ENCODE data around the gene ADAMTS14.

Gene ADAMTS14

DNA sequence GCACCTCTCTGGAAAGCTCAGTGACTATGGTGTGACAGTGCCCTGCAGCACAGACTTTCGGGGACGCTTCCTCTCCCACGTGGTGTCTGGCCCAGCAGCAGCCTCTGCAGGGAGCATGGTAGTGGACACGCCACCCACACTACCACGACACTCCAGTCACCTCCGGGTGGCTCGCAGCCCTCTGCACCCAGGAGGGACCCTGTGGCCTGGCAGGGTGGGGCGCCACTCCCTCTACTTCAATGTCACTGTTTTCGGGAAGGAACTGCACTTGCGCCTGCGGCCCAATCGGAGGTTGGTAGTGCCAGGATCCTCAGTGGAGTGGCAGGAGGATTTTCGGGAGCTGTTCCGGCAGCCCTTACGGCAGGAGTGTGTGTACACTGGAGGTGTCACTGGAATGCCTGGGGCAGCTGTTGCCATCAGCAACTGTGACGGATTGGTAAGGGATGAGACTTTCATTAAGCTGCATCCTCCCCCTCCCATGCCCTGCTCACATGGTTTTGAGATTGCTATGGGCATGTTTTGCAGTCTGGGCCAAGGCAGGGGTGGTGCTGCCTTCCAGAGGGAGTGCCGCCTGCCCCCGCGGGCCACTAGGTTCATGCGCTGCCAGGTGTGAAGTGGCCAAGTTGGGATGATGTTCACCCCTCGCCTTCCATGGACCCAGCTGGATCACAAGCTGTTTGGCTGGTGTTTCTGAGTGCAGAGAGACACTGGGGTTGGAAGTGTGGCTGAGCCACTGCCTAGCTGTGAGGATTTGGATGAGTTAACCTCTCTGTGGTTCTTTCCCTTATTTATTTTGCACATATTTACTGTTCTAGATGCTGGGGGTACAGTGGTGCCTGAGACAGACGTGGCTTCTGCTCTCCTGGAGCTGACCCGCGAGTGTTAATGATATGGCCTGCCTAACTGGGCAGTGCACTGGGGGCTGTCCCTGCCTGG lies 2.5 kb downstream of the ADAMTS14 start:
- DNase-seq (ENCODE audit: low read depth in 2 of 2), result no peak

DNA sequence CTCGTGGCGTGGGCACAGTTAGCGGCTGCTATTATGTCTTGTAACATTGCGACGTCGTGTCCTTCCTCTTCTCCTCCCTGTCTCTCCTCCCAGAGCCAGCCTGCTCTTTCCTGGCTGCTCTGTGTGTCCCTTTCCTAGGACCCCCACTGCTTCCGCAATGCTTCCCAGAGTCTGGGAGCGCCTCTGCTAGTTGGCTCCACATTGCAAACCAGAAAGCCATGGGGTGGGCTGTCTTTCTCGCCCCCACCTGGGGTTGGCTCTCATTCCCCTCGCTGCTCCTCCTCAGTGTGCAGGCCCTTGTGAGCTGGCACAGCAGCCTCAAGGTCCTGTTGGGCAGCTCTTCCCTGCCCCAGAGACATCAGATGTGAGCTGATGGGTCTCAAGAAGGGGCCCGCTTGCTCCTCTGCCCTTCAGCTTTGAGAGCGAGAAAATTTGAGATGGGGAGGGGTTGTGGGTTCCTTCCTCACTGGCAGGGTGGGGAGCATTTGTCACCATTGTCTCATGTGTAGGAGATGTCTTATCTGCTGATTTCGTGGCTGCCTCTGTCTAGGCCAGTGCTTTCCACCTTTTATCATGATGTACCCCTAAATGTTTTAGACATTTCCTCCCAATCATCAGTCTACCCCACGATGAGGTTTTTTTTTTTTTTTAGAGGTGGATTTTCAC lies 3.3 kb downstream of the ADAMTS14 start:
- DNase-seq (ENCODE audit: low read depth in 2 of 2), result no peak

- DNase-seq (ENCODE audit: low read depth in 2 of 2), result no peak
These were observed 4.2 kb downstream of the ADAMTS14 start for GRCh38 chr10:70676511-70676910.

DNA sequence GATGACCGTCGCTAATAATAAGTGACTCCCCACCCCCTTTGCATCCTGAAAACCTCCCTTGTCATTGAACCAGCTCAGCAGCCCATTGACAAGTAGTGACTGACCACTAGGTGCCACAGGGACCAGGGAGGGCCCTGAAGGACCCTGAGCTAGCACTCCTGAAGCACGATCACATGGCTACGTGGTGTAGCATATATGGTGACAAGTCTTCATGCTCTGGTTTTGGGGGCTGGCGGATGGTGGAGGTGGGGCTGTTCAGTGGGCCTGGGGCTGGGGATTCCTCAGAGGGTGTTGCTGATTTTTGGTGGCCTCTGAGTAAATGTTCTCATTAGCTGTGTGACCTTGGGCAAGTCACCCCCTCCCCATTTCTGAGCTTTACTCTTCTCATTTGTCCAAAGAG lies 4.7 kb downstream of the ADAMTS14 start:
- no peak for DNase-seq (ENCODE audit: low read depth in 2 of 2)

DNA sequence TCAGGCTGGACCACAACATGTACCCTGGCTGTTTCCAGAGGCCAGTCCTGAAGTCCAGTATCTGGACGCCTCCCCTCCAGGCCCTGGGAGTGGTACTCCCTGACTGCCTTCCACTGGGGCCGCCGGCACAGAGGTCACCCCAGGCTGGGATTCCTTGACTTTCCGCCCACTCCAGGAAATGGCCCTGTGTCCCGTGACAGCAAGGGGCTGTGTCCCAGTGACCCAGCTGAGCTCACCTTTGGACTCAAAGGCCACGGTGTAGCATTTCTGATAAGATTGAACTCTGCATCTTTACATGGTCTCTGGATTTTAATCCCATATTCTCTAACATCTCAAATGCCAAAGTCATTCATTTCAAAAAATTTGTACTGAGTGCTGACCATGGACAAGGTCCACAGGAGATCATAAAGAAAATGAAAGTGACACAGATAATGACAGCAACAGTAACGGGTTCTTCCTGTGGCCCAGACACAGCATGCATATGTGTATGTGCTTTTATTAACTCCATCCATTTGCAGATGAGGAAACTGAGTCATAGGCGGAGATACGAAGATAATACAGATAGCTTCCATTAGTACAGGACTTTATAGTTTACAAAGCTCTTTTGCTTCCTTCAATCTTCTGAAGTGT lies 5.4 kb downstream of the ADAMTS14 start:
- no peak for DNase-seq (ENCODE audit: low read depth in 2 of 2)

- DNase-seq (ENCODE audit: low read depth in 2 of 2), result no peak
These were observed 5.9 kb downstream of the ADAMTS14 start for GRCh38 chr10:70678250-70678635.

GRCh38 chr10:70678757-70679489 lies 6.6 kb downstream of the ADAMTS14 start:
- no peak for DNase-seq (ENCODE audit: low read depth in 2 of 2)

GRCh38 chr10:70679498-70679897 lies 7.2 kb downstream of the ADAMTS14 start:
- DNase-seq (ENCODE audit: low read depth in 2 of 2), result no peak

GRCh38 chr10:70680899-70681730 lies 8.8 kb downstream of the ADAMTS14 start:
- DNase-seq (ENCODE audit: low read depth in 2 of 2), result no peak

DNA sequence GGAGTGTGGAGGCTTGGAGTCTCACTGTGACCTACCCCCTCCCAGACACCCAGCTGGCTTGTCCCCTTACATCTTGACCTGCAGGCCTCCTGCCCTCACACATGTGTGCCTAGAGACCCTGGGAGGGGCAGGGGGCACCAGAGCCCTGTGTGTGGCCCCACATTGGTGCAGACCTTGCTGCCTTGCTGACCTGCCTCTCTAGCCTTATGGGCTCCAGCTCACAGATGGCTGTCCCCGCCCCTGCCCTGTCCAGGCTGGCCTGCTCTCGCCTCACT lies 9.4 kb downstream of the ADAMTS14 start:
- DNase-seq (ENCODE audit: low read depth in 2 of 2), result no peak

GRCh38 chr10:70682920-70683600 lies 10.8 kb downstream of the ADAMTS14 start:
- no peak for DNase-seq (ENCODE audit: low read depth in 2 of 2)

DNA sequence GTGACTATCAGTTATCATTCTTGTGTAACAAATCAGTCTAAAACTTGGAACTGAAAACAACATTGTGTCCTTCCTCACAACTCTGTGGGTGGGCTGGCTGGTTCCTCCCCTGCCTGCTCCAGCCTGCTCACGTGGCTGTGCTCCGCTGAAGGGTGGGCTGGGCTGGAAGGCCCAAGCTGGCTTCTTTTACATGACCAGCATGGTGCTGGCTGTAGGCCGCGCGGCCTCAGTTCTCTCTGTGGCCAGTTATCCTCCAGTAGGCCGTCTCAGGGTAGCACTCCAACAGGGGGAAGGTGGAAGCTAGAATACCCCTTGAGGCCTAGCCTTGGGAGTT lies 11.3 kb downstream of the ADAMTS14 start:
- no peak for DNase-seq (ENCODE audit: low read depth in 2 of 2)

GRCh38 chr10:70683940-70684339 lies 11.6 kb downstream of the ADAMTS14 start:
- no peak for DNase-seq (ENCODE audit: low read depth in 2 of 2)

GRCh38 chr10:70684374-70684773 lies 12.1 kb downstream of the ADAMTS14 start:
- no peak for DNase-seq (ENCODE audit: low read depth in 2 of 2)

DNA sequence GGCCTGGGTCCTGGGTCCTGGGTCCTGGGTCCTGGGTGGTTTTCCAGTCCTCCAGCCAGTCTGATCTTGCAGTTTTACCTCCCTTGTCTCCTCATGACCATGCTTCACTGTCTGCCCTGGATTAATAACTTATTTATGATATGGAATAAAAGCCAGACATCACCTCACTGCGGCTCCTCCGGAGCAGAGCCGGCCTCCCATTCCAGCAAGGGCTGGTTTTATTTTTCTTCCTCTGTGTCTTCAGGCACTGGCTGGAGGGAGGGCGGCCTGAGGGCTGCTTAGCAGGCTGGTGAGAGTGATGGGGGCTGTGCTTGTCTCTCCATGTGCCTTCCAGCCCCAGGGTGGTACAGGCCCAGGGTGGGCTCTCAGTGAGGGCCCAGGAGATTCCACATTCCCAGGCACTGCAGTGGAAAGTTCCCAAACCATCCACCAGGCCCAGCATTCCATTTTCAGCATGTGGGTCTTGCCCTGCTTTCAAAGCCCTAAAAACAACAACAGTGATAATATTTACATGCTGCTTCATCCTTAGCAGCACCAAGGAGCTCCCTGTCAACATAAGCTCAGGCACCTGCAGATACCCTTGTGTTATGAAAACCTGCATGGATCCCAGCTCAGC lies 12.6 kb downstream of the ADAMTS14 start:
- DNase-seq (ENCODE audit: low read depth in 2 of 2), result no peak

DNA sequence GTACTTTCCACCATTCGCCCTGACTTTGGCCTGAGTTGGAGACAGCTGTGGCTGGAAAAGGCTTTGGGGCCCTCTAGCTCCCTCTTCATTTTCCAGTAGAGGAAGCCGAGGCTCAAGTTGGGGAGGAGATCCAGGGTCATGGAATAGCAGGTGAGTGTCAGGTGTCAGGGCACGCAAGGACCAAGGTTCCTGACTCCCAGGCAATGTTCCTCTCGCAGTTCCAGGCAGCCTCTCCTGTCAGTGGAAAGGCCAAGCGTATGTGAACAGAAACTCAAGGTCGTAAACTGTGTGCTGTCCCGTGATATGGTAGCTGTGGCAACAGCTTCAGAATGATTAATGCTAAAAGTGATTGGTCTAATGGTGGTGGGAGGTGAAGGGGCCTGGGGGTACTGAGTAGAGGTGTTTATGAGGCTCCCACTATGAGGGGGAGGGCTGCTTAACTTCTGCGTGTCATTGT lies 13.2 kb downstream of the ADAMTS14 start:
- DNase-seq (ENCODE audit: low read depth in 2 of 2), result no peak

DNA sequence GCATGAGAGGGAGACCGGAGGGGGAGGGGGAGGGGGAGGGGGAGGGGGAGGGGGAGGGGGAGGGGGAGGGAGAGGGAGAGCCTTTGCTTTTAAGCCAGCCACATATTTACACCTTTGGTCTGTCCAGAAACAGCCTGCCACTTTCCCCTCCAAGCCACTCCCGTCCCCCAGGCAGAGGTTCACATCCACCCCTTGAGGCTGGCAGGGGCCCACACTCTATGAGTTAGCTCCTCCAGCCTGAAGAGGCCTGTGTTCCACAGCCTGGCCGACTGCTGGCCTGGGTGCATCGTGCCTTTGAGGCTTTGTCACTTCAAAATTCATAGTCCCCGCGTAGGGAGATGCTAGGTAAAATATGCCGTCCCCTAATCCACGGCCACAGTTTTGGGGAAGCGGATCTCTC lies 16.5 kb downstream of the ADAMTS14 start:
- DNase-seq (ENCODE audit: low read depth in 2 of 2), result no peak

- no peak for DNase-seq (ENCODE audit: low read depth in 2 of 2)
These were observed 17.4 kb downstream of the ADAMTS14 start for GRCh38 chr10:70689661-70690060.

DNA sequence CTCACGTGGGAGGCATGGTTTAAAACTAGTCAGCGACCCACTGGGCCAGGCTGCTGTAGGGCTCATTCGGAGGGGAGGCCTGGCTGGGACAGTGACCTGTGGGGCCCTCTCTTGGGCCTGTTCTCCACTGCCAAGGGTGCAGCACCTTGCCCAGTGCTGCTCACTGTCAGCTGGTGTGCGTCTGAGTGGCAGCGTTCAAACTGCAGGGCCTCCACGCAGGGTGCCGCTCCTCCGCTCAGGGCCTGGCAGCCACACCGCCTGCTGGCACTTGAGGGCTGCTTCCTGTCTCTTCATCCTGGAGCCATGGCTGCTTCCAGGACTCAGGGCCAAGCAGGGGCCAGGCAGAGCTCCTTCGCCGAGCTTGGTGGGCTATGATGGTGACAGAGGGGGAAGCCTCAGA lies 18.3 kb downstream of the ADAMTS14 start:
- DNase-seq (ENCODE audit: low read depth in 2 of 2), result no peak

DNA sequence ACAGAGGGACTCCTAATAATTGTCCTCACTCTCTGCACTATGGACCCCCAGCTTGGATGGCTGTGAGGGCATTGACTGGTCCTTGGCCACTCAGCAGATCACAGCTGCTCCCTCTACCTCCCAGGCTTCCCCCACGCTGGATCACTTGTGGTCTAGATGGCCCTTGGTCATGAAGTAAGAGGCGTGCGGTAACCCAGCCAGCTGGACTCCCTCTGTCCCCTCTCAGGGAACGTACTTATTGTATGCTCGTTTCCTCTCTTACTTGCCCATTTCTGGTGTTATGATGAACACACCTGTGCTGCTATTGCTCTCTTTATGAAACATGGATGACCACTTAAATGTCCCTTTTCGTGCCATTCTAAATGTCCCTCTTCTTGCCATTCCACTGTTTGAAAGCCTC lies 19.3 kb downstream of the ADAMTS14 start:
- DNase-seq (ENCODE audit: low read depth in 2 of 2), result no peak
